ENCODE measurements around the gene ZNF253. TPM values are rescaled to one million over a fixed set of nuclear protein-coding genes. Genes with fewer than 3 reads are reported as not detected.
"Not testable (repeated sequence)": the region's sequence is repeated elsewhere in the genome, so short reads cannot be mapped to it uniquely, and the experiment has no call there.

Gene ZNF253
- total RNA-seq, 4 donors from 2014 or later, result 25.7 to 31.6 (median 27.2) TPM

DNA sequence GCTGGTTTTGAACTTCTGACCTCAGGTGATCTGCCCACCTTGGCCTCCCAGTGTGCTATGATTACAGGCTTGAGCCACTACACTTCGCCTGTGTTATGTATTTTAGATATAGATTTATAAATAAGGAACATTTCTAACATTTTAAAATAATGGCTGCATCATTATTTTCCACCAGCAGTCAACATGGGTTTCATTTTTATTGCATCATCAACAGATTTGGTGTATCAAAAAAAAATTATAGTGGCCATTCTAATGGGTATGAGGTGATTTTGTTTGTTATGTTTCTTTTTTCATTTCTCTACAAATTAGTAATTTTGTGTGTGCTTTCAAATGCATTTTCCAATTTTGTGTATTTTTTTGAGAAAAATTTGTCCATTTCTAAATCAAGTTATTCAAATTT is 18.9 kb downstream of the ZNF253 start:
- Histone ChIP-seq H3K4me3 (replicated peaks in 1 of 3) (no peak overlapping the region), H3K27ac (no peak overlapping the region), H3K4me1 (no peaks in the 10 kb centered on the region), H3K36me3 (peaks cover 4 to 12% of the 10 kb centered on the region in 2 donors), H3K9me3 (no peaks in the 10 kb centered on the region), H3K27me3 (no peaks in the 10 kb centered on the region)
- no peak for DNase-seq
- 89 to 100% methylated on average over 1 of the region's 1 CpG for WGBS, 2 donors
- intact Hi-C loops (cut with DNase I), result loop anchor here (10.0 kb wide), 1 partner anchor 50 kb away; no protein-coding TSS in a partner anchor
- TF ChIP-seq, protein P1, sequence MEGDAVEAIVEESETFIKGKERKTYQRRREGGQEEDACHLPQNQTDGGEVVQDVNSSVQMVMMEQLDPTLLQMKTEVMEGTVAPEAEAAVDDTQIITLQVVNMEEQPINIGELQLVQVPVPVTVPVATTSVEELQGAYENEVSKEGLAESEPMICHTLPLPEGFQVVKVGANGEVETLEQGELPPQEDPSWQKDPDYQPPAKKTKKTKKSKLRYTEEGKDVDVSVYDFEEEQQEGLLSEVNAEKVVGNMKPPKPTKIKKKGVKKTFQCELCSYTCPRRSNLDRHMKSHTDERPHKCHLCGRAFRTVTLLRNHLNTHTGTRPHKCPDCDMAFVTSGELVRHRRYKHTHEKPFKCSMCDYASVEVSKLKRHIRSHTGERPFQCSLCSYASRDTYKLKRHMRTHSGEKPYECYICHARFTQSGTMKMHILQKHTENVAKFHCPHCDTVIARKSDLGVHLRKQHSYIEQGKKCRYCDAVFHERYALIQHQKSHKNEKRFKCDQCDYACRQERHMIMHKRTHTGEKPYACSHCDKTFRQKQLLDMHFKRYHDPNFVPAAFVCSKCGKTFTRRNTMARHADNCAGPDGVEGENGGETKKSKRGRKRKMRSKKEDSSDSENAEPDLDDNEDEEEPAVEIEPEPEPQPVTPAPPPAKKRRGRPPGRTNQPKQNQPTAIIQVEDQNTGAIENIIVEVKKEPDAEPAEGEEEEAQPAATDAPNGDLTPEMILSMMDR (IDR thresholded peaks at IDR 0.05), result no peak
- TF ChIP-seq POLR2A (IDR thresholded peaks at IDR 0.05), result no peak

DNA sequence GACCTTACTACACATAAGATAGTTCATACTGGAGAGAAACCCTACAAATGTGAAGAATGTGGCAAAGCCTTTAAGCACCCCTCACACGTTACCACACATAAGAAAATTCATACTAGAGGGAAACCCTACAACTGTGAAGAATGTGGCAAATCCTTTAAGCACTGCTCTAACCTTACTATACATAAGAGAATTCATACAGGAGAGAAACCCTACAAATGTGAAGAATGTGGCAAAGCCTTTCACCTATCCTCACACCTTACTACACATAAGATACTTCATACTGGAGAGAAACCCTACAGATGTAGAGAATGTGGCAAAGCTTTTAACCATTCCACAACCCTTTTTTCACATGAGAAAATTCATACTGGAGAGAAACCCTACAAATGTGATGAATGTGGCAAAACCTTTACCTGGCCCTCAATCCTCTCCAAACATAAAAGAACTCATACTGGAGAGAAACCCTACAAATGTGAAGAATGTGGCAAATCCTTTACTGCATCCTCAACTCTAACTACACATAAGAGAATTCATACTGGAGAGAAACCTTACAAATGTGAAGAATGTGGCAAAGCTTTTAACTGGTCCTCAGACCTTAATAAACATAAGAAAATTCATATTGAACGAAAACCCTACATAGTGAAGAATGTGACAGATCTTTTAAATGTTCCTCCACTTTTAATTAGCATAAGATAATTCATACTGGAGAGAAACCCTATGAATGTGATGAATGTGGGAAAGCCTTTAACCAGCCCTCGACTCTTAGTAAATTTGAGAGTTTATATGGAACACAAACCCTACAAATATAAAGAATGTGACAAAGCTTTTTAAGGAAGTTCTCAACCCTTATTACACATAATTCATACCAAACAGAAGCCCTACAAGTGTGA is 26.6 kb downstream of the ZNF253 start:
- DNase-seq; H3K9me3 ChIP-seq; H3K4me3 ChIP-seq (replicated peaks in 1 of 3); H3K27me3 ChIP-seq; H3K4me1 ChIP-seq; H3K27ac ChIP-seq: not testable (repeated sequence)
- intact Hi-C loops (cut with DNase I), result loop anchor here (5.0 kb wide), 1 partner anchor 180 kb away; no protein-coding TSS in a partner anchor
- 95 to 96% methylated on average over 3 of the region's 3 CpGs for WGBS, 2 donors
- peaks cover 14 to 21% of the 10 kb centered on the region in 2 donors for H3K36me3 ChIP-seq

DNA sequence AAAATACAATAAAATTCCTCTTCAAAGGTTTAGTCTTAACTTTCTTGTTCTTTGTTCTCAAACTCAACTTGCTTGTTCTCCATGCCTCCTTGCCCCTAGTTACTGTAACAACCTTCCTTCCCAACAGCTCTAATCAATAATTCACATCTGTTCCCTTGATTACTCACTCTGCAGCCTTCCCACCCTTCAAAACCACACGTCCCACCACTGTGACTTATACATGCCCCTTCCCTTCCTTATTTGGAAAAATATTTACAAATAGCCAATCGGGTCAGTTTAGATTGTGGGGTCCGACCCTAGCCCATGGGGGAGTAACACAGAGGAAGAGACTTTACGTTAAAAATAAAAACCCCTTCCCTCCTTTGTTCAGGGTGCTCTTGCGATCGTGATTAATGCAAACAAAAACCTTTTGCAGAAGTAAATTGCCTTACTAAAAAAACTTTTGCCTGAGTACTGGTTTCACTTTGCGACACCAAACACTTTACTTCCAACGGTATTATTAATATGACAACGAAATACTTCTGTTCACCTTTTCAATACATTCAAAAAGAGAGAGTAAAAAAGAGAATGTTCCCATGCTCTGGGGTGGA is 34.6 kb downstream of the ZNF253 start:
- no peak for DNase-seq
- no peaks in the 10 kb centered on the region for H3K9me3 ChIP-seq
- intact Hi-C loops (cut with DNase I), result no loop called here

DNA sequence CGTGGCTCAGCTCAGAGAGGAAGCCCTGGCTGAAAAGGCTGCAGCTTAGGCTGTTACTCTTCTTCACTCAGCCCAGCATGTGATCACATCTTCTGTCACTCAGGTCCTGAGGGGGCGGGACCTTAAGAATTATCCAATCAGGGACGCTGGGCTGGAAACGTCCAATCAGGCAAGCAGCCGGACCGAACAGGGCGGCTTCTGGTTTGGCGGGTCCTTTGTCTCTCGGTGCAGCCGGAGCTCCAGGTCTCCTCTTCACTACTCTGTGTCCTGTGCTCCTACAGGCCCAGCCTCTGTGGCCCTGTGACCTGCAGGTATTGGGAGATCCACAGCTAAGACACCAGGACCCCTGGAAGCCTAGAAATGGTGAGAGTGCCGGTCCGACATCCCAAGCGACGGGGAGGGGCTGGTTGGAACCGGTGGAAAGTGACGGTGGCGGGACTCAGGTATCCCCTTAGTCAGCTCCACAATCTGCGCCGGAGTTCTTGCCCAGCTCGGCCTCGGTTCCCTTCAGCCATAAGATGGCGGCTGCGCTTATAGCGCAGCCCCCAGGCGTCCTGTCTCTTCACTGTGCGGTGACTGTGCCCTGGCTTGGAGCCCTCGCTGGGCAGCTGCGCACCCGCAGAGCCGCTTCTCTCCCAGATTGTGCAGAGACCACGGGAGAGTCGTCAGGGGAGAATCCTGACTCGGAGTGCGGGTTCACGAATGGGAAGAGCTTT is 35.2 kb downstream of the ZNF253 start, which contains the start of gene ZNF93:
ZNF93 (plus strand) TSS at position 218 of the 716 bp plus-strand sequence; CDS start at position 361, 143 bp downstream.
- 0% methylated on average over 25 to 34 of the region's 35 CpGs for WGBS, 2 donors
- Histone ChIP-seq H3K36me3 (no peaks in the 10 kb centered on the region), H3K27ac (peak within 1 kb of the TSS; percentile 83 to 96 (median 93)), H3K27me3 (no peaks in the 10 kb centered on the region), H3K9me3 (no peaks in the 10 kb centered on the region), H3K4me3 (replicated peaks in 1 of 3) (peak within 1 kb of the TSS; percentile 45 to 77 (median 72)), H3K4me1 (peaks cover 6 to 9% of the 10 kb centered on the region in 2 donors)
- intact Hi-C loops (cut with DNase I), result no loop called here
- TF ChIP-seq, protein P1 (IDR thresholded peaks at IDR 0.05), result no peak
- TF ChIP-seq POLR2A (IDR thresholded peaks at IDR 0.05), result peak in 1 of 2 donors; percentile 96
- peak; percentile 98 for DNase-seq

More for the DNA sequence above, 34.6 kb downstream of the ZNF253 start:
- H3K4me3 ChIP-seq (replicated peaks in 1 of 3), result peak overlapping the region in 2 of 3 donors; percentile 1 to 72
- TF ChIP-seq POLR2A (IDR thresholded peaks at IDR 0.05), result no peak
- TF ChIP-seq, protein P1 (IDR thresholded peaks at IDR 0.05), result no peak
- H3K4me1 ChIP-seq, result peaks cover 6 to 9% of the 10 kb centered on the region in 2 donors
- no peaks in the 10 kb centered on the region for H3K36me3 ChIP-seq
- peak overlapping the region; percentile 5 to 96 (median 93) for H3K27ac ChIP-seq
- no peaks in the 10 kb centered on the region for H3K27me3 ChIP-seq
- WGBS, 2 donors, result 0 to 1% methylated on average over 9 of the region's 9 CpGs

DNA sequence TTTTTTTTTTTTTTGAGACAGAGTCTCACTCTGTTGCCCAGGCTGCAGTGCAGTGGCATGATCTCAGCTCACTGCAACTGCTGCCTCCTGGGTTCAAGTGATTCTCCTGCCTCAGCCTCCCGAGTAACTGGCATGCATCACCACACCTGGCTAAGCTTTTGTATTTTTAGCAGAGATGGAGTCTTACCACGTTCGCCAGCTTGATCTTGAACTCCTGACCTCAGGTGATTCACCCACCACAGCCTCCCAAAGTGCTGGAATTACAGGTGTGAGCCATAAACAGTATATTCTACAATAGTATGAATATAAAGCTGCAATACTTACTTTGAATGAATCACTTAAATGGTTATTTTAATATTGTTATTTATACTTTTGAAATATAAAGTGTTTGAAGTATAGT is 41.9 kb downstream of the ZNF253 start:
- H3K4me3 ChIP-seq (replicated peaks in 1 of 3); H3K36me3 ChIP-seq; intact Hi-C loops (cut with DNase I); H3K27me3 ChIP-seq; H3K9me3 ChIP-seq; H3K4me1 ChIP-seq; DNase-seq; H3K27ac ChIP-seq: not testable (repeated sequence)
- 39 to 52% methylated on average over 3 of the region's 3 CpGs for WGBS, 2 donors
